H1 (cell line): Measurements from ENCODE around the gene OR12D3. TPM values are rescaled to one million over a fixed set of nuclear protein-coding genes. Genes with fewer than 3 reads are reported as not detected.

Experiments used
- CTCF ChIA-PET: fragments of 300-600 bp; sonication (Branson Sonifier 250); formaldehyde crosslinking; loops from one replicate; lab custom pipeline; 2021; ENCODE audit not compliant: partially characterized antibody; lab: Charles Lee
- POLR2A ChIA-PET: fragments of 300-600 bp; sonication (Branson Sonifier 250); formaldehyde crosslinking; loops from one replicate; lab custom pipeline; 2021; ENCODE audit warnings: inconsistent platforms; ENCODE audit not compliant: partially characterized antibody; lab: Charles Lee
- DNase-seq, 2 experiments: peaks; one replicate each; pipeline versions ENCODE4 v3.0.0 to v3.0.0-alpha.2; 2010 to 2022; ENCODE audit warnings: low spot score in 2 of 2, low read depth in 1 of 2, mixed read lengths in 1 of 2
- FAIRE-seq: peaks from 2 replicates; lab custom pipeline; 2011; peaks lifted over from hg19 to GRCh38; lab: Jason Lieb, UNC
- H2AFZ ChIP-seq: 2 replicates; pipeline ENCODE4 v1.8.1; 2012; ENCODE audit warnings: low read length, inconsistent platforms
- H2AK5ac ChIP-seq: 2 replicates; pipeline ENCODE4 v1.6.1; 2013; ENCODE audit warnings: low read depth, low read length
- H2BK120ac ChIP-seq: replicated peaks from 2 replicates; pipeline ENCODE3; 2013; ENCODE audit warnings: low read depth, low read length, inconsistent platforms
- H2BK12ac ChIP-seq: 2 replicates; pipeline ENCODE4 v1.6.1; 2013; ENCODE audit warnings: low read depth, low read length
- H2BK15ac ChIP-seq: 2 replicates; pipeline ENCODE4 v1.6.1; 2013; ENCODE audit warnings: low read length
- H2BK20ac ChIP-seq: 2 replicates; pipeline ENCODE4 v1.6.1; 2013; ENCODE audit warnings: low read length
- H2BK5ac ChIP-seq: 2 replicates; pipeline ENCODE4 v1.6.1; 2013; ENCODE audit warnings: low read depth, low read length
- H3K14ac ChIP-seq: 2 replicates; pipeline ENCODE4 v1.6.1; 2013; ENCODE audit warnings: inconsistent platforms; ENCODE audit not compliant: insufficient read length
- H3K18ac ChIP-seq: 2 replicates; pipeline ENCODE4 v1.6.1; 2013; ENCODE audit warnings: low read length; ENCODE audit errors: extremely low read depth
- H3K23ac ChIP-seq: 2 replicates; pipeline ENCODE4 v1.6.1; 2013; ENCODE audit warnings: inconsistent platforms; ENCODE audit not compliant: insufficient read length
- H3K23me2 ChIP-seq: 2 replicates; pipeline ENCODE4 v1.6.1; 2013; ENCODE audit warnings: low read depth, low read length
- H3K27ac ChIP-seq: 2 replicates; pipeline ENCODE4 v1.6.1; 2011; ENCODE audit warnings: low read depth, low read length, inconsistent platforms
- H3K27me3 ChIP-seq, 4 experiments: replicated peaks in 1 of 4; 1 replicate in 1 of 4; 2 replicates in 3 of 4; pipeline versions ENCODE4 v1.6.1 to v1.8.1; 2011 to 2013; ENCODE audit warnings: low read length in 3 of 4, mild to moderate bottlenecking in 3 of 4, inconsistent platforms in 2 of 4, mixed read lengths in 2 of 4, moderate library complexity in 1 of 4; ENCODE audit not compliant: control insufficient read depth in 3 of 4, insufficient read depth in 3 of 4; ENCODE audit errors: extremely low read depth in 1 of 4
- H3K36me3 ChIP-seq, 4 experiments: 2 replicates each; pipeline versions ENCODE4 v1.6.1 to v1.8.1; 2011 to 2013; ENCODE audit warnings: mild to moderate bottlenecking in 4 of 4, low read length in 3 of 4, moderate library complexity in 2 of 4, control low read depth in 1 of 4, inconsistent platforms in 1 of 4; ENCODE audit not compliant: insufficient read depth in 4 of 4, control insufficient read depth in 2 of 4
- H3K4ac ChIP-seq: replicated peaks from 2 replicates; pipeline ENCODE3; 2013; ENCODE audit warnings: low read length, low read depth, mixed read lengths, inconsistent platforms; ENCODE audit not compliant: insufficient read length
- H3K4me1 ChIP-seq, 4 experiments: replicated peaks in 1 of 4; 1 replicate in 1 of 4; 2 replicates in 3 of 4; pipeline versions ENCODE4 v1.6.1 to v1.8.1; 2011 to 2013; ENCODE audit warnings: low read length in 3 of 4, inconsistent platforms in 2 of 4, mixed read lengths in 1 of 4; ENCODE audit not compliant: insufficient read depth in 4 of 4, control insufficient read depth in 3 of 4
- H3K4me2 ChIP-seq, 2 experiments: 2 replicates each; pipeline versions ENCODE4 v1.6.1 to v1.8.1; 2011 to 2013; ENCODE audit warnings: low read depth in 2 of 2, low read length in 2 of 2, control low read depth in 1 of 2, inconsistent platforms in 1 of 2, mild to moderate bottlenecking in 1 of 2; ENCODE audit not compliant: insufficient read depth in 1 of 2
- H3K4me3 ChIP-seq, 4 experiments: fragments of 200-600, 300-600 bp in 1 of 4; sonication (generic), shearing (Covaris generic), sonication (Bioruptor Twin) in 1 of 4; 2 replicates each; pipeline versions ENCODE4 v1.5.1 to v1.8.1; 2011 to 2016; ENCODE audit warnings: low read length in 4 of 4, low read depth in 3 of 4, control low read depth in 2 of 4, inconsistent platforms in 2 of 4, mild to moderate bottlenecking in 2 of 4, mixed read lengths in 1 of 4, moderate library complexity in 1 of 4; ENCODE audit not compliant: insufficient read depth in 2 of 4; ENCODE audit errors: extremely low read depth in 1 of 4
- H3K56ac ChIP-seq: replicated peaks from 2 replicates; pipeline ENCODE3; 2013; ENCODE audit warnings: low read depth, mild to moderate bottlenecking, mixed read lengths, low read length, inconsistent platforms; ENCODE audit not compliant: insufficient read length
- H3K79me1 ChIP-seq: 2 replicates; pipeline ENCODE4 v1.6.1; 2013; ENCODE audit warnings: low read depth, low read length, control low read depth
- H3K79me2 ChIP-seq, 2 experiments: 2 replicates each; pipeline versions ENCODE4 v1.6.1 to v1.8.1; 2012 to 2013; ENCODE audit warnings: low read length in 2 of 2, mild to moderate bottlenecking in 2 of 2, inconsistent platforms in 1 of 2; ENCODE audit not compliant: insufficient read depth in 2 of 2, control insufficient read depth in 1 of 2
- H3K9ac ChIP-seq, 4 experiments: replicated peaks in 1 of 4; 1 replicate in 1 of 4; 2 replicates in 3 of 4; pipeline versions ENCODE4 v1.6.1 to v1.8.1; 2011 to 2013; ENCODE audit warnings: low read depth in 3 of 4, low read length in 3 of 4, control low read depth in 2 of 4, mild to moderate bottlenecking in 2 of 4, moderate library complexity in 2 of 4, inconsistent platforms in 1 of 4; ENCODE audit errors: extremely low read depth in 1 of 4
- H3K9me3 ChIP-seq, 2 experiments: 2 replicates each; pipeline versions ENCODE4 v1.6.1 to v1.8.1; 2012 to 2013; ENCODE audit warnings: mild to moderate bottlenecking in 2 of 2, moderate library complexity in 2 of 2, control low read depth in 1 of 2, inconsistent platforms in 1 of 2, low read depth in 1 of 2, low read length in 1 of 2, mixed read lengths in 1 of 2; ENCODE audit not compliant: insufficient read depth in 2 of 2
- H4K20me1 ChIP-seq, 2 experiments: replicated peaks in 1 of 2; 2 replicates each; pipeline versions ENCODE3 to v1.8.1; 2011 to 2013; ENCODE audit warnings: inconsistent platforms in 2 of 2, low read length in 2 of 2, mild to moderate bottlenecking in 1 of 2; ENCODE audit not compliant: insufficient read depth in 2 of 2, control insufficient read depth in 1 of 2
- H4K5ac ChIP-seq: 2 replicates; pipeline ENCODE4 v1.6.1; 2013; ENCODE audit warnings: low read length, low read depth, mixed read lengths, inconsistent platforms; ENCODE audit not compliant: insufficient read length
- H4K8ac ChIP-seq: 2 replicates; pipeline ENCODE4 v1.8.0; 2013; ENCODE audit warnings: mild to moderate bottlenecking, moderate library complexity, low read length, inconsistent platforms; ENCODE audit not compliant: insufficient read depth; ENCODE audit errors: extremely low read depth
- H4K91ac ChIP-seq: replicated peaks from 2 replicates; pipeline ENCODE3; 2013; ENCODE audit warnings: low read length, mixed read lengths, inconsistent platforms; ENCODE audit not compliant: insufficient read length
- ASH2L ChIP-seq: fragments of 200-600, 300-600 bp; sonication (generic); IDR thresholded peaks from one replicate; pipeline ENCODE4 v1.7.1; 2017; ENCODE audit warnings: low read length
- BACH1 ChIP-seq: IDR thresholded peaks from 2 replicates; pipeline ENCODE4 v1.6.1; 2012; ENCODE audit warnings: low read length, improper control_type of control experiment
- CBX8 ChIP-seq: fragments of 300-800, 300-1000 bp; sonication (generic); IDR thresholded peaks from 2 replicates; pipeline ENCODE4 v1.7.1; 2016; ENCODE audit warnings: low read depth, low read length, borderline replicate concordance
- CREB1 ChIP-seq: IDR thresholded peaks from 2 replicates; pipeline ENCODE4 v1.6.1; 2012; ENCODE audit warnings: inconsistent platforms
- HDAC6 ChIP-seq: IDR thresholded peaks from one replicate; pipeline ENCODE4 v1.7.1; 2012; ENCODE audit warnings: low read depth, mild to moderate bottlenecking, inconsistent platforms, low read length, moderate library complexity
- JUND ChIP-seq: IDR thresholded peaks from 2 replicates; pipeline ENCODE4 v1.6.1; 2011; ENCODE audit warnings: mild to moderate bottlenecking, improper control_type of control experiment, low read length
- RNF2 ChIP-seq: fragments of 200-900, 300-1000 bp; sonication (generic); IDR thresholded peaks from 2 replicates; pipeline ENCODE4 v1.7.1; 2016; ENCODE audit warnings: borderline replicate concordance, low read depth, mild to moderate bottlenecking, antibody characterized with exemption, low read length; ENCODE audit not compliant: poor library complexity, severe bottlenecking; ENCODE audit errors: missing control alignments
- SAP30 ChIP-seq: fragments of 300-600 bp; sonication (generic); IDR thresholded peaks from 2 replicates; pipeline ENCODE4 v1.7.1; 2012; ENCODE audit warnings: low read length, moderate library complexity, mild to moderate bottlenecking, inconsistent platforms; ENCODE audit not compliant: insufficient read depth, insufficient replicate concordance
- SIRT6 ChIP-seq: IDR thresholded peaks from one replicate; pipeline ENCODE4 v1.7.1; 2012; ENCODE audit warnings: low read length, inconsistent platforms
- ZNF274 ChIP-seq: IDR thresholded peaks from 2 replicates; pipeline ENCODE4 v1.7.0; 2012; ENCODE audit warnings: low read length, borderline replicate concordance; ENCODE audit errors: extremely low read depth
- whole genome bisulfite sequencing, 2 experiments: shearing (Covaris generic) in 1 of 2; methylation state at CpG; one replicate each; pipeline versions ENCODE4 v1.1.6 to v1.1.7; 2013 to 2015; ENCODE audit warnings: low lambda C conversion rate in 2 of 2, mixed read lengths in 2 of 2, inconsistent platforms in 1 of 2, low coverage in 1 of 2, missing lambda C conversion rate in 1 of 2; ENCODE audit not compliant: insufficient replicate concordance in 2 of 2, insufficient coverage in 1 of 2, insufficient read length in 1 of 2; ENCODE audit errors: extremely low coverage in 1 of 2, missing lambda C conversion rate in 1 of 2; 5-methylcytosine and 5-hydroxymethylcytosine counted together
- polyA plus RNA-seq, 7 experiments: library from polyadenylated mRNA; depleted of rRNA in 3 of 7; stranded (reverse) in 5 of 7; unstranded in 2 of 7; fragments of >200 nt in 5 of 7; fragments of 200-250 nt in 2 of 7; gene quantifications; 1 replicate in 5 of 7; 2 replicates in 1 of 7; 4 replicates in 1 of 7; pipeline versions ENCODE4 v1.2.1 to v1.2.3, GENCODE V29; 2011 to 2013; ENCODE audit warnings: missing spikeins in 2 of 7, mixed read lengths in 2 of 7
- total RNA-seq: library from RNA; stranded (reverse); fragmentation: NEBNext Ultra II Directional; extraction: Animal tissue kit (Norgen Biotek cat#: 25700); gene quantifications from 2 replicates; pipeline ENCODE4 v1.2.1, GENCODE V29; 2021
- TF ChIP-seq, protein P1 (sequence below), 3 experiments: IDR thresholded peaks; 1 replicate in 2 of 3; 2 replicates in 1 of 3; pipeline versions ENCODE4 v1.5.1 to v1.6.1; 2011; ENCODE audit warnings: low read length in 3 of 3, mild to moderate bottlenecking in 3 of 3, inconsistent platforms in 2 of 3, low read depth in 1 of 3, moderate library complexity in 1 of 3; ENCODE audit not compliant: insufficient read depth in 1 of 3; ENCODE audit errors: control extremely low read depth in 1 of 3
- TF ChIP-seq, protein P2 (sequence below): IDR thresholded peaks from 2 replicates; pipeline ENCODE4 v1.6.1; 2012; ENCODE audit warnings: inconsistent platforms

Gene OR12D3
- total and polyA plus RNA-seq, 2 of the 8 experiments (the other 6 are each of a cell fraction or from before 2014, with no cell fraction given) = not detected

DNA sequence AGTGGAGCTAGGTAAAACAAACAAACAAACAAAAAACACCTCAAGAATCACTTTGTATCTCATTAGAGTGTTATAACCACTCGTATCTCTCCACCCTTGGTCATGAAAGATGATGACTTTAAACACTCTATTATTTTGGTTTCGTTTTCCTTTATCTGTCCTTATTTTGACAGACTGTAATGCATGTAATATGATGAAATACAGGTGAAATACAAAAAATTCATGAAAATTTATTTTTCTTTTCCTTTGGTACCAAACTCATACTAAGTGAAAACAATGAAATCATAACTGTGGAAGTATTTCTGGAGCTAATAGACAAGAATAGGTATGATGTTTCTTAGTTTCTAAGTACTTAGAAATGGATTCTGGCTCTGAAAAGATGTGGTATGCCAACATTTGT, 24.4 kb upstream of the OR12D3 start:
- WGBS, 2 experiments = 94% methylated on average over 2 of the region's 2 CpGs; no CpG with 5 or more reads in 1 of the 2 experiments
- H3K23me2 ChIP-seq = no peaks in the 10 kb centered on the region
- H3K23ac ChIP-seq = no peak overlapping the region
- FAIRE-seq (no peak), DNase-seq (no peak)
- H3K4me3 ChIP-seq = no peak overlapping the region
- no peak overlapping the region for H2BK15ac ChIP-seq
- no peak overlapping the region for H3K4ac ChIP-seq
- no peak overlapping the region for H3K14ac ChIP-seq
- no peak overlapping the region for H4K5ac ChIP-seq
- H3K27me3 ChIP-seq = no peaks in the 10 kb centered on the region
- no peak overlapping the region for H2BK20ac ChIP-seq
- H2AFZ ChIP-seq = no peak overlapping the region
- H2BK120ac ChIP-seq = no peak overlapping the region
- no peaks in the 10 kb centered on the region for H3K4me1 ChIP-seq
- H3K27ac ChIP-seq = no peak overlapping the region
- no peak overlapping the region for H2AK5ac ChIP-seq
- no peak overlapping the region for H2BK12ac ChIP-seq
- H3K56ac ChIP-seq = no peak overlapping the region
- no peak overlapping the region for H3K4me2 ChIP-seq
- H4K91ac ChIP-seq = no peak overlapping the region
- no peaks in the 10 kb centered on the region for H3K79me1 ChIP-seq
- H3K9ac ChIP-seq = no peak overlapping the region
- no peaks in the 10 kb centered on the region for H3K79me2 ChIP-seq
- POLR2A ChIA-PET = no interaction called here
- no peak overlapping the region for H3K18ac ChIP-seq
- no peak overlapping the region for H4K8ac ChIP-seq
- CTCF ChIA-PET = no interaction called here
- H3K9me3 ChIP-seq = no peaks in the 10 kb centered on the region
- H2BK5ac ChIP-seq = no peak overlapping the region
- H3K36me3 ChIP-seq = no peaks in the 10 kb centered on the region
- H4K20me1 ChIP-seq = no peaks in the 10 kb centered on the region
- no peak for TF ChIP-seq SAP30
- TF ChIP-seq RNF2 = no peak
- TF ChIP-seq BACH1 = no peak
- no peak for TF ChIP-seq JUND
- TF ChIP-seq ZNF274 = no peak
- TF ChIP-seq, protein P1, sequence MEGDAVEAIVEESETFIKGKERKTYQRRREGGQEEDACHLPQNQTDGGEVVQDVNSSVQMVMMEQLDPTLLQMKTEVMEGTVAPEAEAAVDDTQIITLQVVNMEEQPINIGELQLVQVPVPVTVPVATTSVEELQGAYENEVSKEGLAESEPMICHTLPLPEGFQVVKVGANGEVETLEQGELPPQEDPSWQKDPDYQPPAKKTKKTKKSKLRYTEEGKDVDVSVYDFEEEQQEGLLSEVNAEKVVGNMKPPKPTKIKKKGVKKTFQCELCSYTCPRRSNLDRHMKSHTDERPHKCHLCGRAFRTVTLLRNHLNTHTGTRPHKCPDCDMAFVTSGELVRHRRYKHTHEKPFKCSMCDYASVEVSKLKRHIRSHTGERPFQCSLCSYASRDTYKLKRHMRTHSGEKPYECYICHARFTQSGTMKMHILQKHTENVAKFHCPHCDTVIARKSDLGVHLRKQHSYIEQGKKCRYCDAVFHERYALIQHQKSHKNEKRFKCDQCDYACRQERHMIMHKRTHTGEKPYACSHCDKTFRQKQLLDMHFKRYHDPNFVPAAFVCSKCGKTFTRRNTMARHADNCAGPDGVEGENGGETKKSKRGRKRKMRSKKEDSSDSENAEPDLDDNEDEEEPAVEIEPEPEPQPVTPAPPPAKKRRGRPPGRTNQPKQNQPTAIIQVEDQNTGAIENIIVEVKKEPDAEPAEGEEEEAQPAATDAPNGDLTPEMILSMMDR (IDR thresholded peaks at IDR 0.05; ENCODE audit: control extremely low read depth in 1 of 3, insufficient read depth in 1 of 3, low read depth in 1 of 3, low read length in 3 of 3) = no peak
- TF ChIP-seq CREB1 = no peak
- TF ChIP-seq HDAC6 = no peak
- no peak for TF ChIP-seq ASH2L
- TF ChIP-seq SIRT6 = no peak
- TF ChIP-seq CBX8 = no peak
- TF ChIP-seq, protein P2, sequence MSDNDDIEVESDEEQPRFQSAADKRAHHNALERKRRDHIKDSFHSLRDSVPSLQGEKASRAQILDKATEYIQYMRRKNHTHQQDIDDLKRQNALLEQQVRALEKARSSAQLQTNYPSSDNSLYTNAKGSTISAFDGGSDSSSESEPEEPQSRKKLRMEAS = no peak
